H54 (cell line): ENCODE data around the gene PNPO.
A peak's percentile ranks its signal among the peaks of the same experiment; 100 is the strongest.

Experiments
- DNase-seq: peaks from one replicate; pipeline ENCODE4 v3.0.0; 2011; ENCODE audit warnings: low spot score, mixed read lengths; ENCODE audit not compliant: insufficient read length
- FAIRE-seq: peaks from 3 replicates; lab custom pipeline; 2011; peaks lifted over from hg19 to GRCh38; lab: Jason Lieb, UNC
- POLR2A ChIP-seq: IDR thresholded peaks from 2 replicates; pipeline ENCODE4 v1.6.1; 2011; ENCODE audit warnings: low read depth, mild to moderate bottlenecking, low read length

PNPO gene

GRCh38 chr17:47966079-47966519, 24.7 kb downstream of the PNPO start:
- DNase-seq (no peak), FAIRE-seq (no peak)
- no peak for TF ChIP-seq POLR2A

DNA sequence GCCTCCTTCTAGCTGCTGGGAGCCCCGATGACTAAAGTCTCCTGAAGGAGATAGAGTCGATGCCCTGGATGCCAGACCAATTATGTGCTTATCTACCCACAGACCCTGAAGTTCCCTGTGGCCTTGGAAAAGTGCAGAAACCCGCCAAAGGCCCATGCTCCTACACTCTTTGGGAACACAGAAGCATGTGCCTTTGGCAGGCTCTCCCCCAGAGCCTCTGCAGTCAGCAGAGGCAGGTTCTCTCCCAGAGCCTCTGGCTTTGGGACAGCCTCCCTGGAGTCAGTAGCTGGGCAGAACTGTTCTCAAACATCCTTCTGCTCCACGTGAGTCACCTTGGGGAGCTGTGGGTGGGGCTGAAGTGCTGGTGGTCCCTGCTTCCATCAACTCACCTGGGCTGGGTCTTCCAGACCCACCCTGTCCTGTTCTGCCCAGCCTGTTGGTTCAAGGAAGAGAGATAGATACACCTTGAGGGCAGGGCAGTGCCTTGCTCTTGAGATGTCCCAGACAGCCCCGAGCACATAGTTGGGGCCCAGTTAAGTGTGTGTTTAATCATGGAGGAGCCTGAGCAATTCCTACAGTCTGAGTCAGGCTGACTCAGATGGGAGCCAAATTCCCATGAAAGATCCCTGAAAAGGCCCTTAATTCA, 26.4 kb downstream of the PNPO start:
- FAIRE-seq (no peak), DNase-seq (peak; percentile 84)
- TF ChIP-seq POLR2A = no peak

DNA sequence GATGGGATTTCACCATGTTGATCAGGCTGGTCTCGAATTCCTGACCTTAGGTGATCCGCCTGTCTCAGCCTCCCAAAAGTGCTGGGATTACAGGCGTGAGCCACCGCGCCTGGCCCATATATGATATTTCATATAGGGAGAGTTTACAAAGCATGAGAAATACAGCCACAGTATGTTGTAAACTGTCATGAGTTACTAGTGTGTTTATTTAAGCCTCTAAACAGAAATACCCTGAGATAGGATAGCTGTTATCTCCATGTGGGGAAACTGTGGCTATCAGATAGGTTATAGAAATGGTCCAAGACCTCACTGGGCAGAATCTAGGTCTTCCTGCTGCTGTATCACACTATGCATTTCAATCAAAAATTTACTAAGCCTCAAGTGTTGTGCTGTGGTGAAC, 27.5 kb downstream of the PNPO start:
- no peak for TF ChIP-seq POLR2A
- DNase-seq = no peak
- FAIRE-seq = no peak

DNA sequence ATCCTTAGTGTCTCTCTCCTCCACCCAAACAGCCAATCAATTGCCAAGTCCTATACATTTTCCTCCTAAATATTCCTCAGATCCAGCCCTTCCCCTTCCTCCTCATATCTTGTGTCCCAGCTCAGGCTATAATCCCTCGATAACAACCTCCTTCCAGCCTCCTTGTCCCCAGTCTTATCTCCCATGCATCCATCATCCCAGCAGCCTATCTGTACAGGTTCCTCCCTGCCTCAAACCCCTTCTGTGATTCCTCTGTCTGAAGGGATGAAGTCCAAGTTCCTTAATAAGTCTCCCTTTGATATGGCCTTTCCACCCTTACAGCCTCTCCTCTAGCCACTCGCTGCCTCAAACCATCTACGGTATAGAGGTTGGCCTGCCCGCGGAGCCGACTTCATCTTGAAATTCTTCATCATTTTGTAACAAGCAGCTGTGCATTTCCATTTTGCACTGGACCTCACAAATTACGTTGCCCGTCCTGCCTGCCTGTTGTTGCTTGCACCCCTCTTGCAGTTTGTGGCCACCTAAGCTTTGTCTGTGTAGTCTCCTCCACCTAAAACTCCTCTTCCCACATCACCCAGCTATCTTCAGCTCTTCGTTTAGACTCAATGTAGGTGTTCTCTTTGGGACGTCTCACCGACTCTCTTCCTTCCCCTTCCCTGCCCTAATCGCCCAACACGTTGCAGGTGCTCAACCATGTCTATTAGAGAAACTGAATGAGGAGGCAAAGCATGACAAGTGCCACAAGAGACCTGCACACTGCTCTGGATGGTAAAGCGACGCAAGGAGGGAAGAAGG, 28.8 kb downstream of the PNPO start:
- no peak for DNase-seq
- TF ChIP-seq POLR2A = 0 out of 2 replicates have a peak, but pooled peaks have one; percentile 8
- no peak for FAIRE-seq

DNA sequence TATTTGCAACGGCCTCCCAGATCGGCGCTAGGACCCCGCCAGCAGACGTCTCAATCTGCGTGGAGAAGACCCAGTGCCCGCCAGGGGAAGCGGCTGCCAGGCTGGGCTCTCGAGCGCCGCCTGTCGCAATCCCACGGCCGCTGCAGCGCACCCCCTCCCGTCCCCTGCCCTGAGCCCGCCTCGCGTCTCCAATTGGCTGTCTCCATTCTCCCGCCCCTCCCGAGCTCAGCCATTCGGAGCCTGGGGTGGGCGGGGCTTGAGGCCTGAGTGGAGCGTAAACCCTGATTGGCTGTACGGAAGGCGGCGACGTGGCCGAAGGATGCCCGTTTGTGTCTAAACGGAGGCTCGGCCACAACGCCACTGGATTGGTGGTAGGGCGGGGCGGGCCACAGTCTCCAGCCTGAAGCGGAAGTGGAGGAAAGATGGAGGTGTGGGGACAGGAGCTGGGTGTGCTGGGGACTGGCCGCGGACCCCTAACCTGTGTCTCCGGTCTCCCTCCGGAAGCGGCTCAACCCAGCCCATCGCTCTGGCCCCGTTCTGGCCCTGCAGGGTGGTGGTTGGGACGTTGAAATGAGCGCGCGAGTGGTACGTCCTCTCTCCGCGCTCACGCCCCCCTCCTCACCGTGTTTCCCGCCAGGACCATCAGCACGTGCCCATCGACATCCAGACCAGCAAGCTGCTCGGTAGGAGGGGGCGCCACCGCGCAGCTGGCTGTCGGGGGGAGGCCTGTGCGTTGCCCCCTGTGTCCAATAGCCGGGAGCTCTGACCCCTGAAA, 29.5 kb downstream of the PNPO start, which contains the start of gene CDK5RAP3:
TSS of gene CDK5RAP3 (plus strand) at position 389 of the 775 bp plus-strand sequence. CDS start at position 423, 34 bp downstream.
- peak; percentile 81 for TF ChIP-seq POLR2A
- FAIRE-seq (peak; percentile 79), DNase-seq (peak; percentile 96)

- DNase-seq (no peak), FAIRE-seq (no peak)
- TF ChIP-seq POLR2A = no peak
Measured at GRCh38 chr17:47973541-47973940, 32.2 kb downstream of the PNPO start.

DNA sequence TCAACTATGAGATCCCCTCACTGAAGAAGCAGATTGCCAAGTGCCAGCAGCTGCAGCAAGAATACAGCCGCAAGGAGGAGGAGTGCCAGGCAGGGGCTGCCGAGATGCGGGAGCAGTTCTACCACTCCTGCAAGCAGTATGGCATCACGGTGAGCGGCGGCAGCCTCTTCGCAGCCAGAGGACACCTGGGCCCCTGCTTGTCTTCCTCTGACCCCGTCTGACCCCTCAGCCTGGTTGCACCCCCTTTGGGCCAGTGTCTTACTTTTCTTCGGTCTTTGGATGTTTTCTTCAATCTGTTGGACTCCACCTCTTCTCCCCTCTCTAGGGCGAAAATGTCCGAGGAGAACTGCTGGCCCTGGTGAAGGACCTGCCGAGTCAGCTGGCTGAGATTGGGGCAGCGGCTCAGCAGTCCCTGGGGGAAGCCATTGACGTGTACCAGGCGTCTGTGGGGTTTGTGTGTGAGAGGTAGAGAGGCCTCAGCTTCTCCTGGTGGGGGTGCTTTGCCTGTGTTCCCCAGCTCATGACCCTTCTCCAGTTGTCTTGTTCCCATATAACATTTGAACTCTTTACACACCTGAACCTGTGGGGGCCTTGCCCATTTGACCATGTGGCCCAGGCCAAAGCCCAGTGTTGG, 33.9 kb downstream of the PNPO start:
- no peak for FAIRE-seq
- no peak for DNase-seq
- TF ChIP-seq POLR2A = no peak

GRCh38 chr17:47975823-47976205, 34.4 kb downstream of the PNPO start:
- FAIRE-seq (no peak), DNase-seq (no peak)
- TF ChIP-seq POLR2A = no peak

DNA sequence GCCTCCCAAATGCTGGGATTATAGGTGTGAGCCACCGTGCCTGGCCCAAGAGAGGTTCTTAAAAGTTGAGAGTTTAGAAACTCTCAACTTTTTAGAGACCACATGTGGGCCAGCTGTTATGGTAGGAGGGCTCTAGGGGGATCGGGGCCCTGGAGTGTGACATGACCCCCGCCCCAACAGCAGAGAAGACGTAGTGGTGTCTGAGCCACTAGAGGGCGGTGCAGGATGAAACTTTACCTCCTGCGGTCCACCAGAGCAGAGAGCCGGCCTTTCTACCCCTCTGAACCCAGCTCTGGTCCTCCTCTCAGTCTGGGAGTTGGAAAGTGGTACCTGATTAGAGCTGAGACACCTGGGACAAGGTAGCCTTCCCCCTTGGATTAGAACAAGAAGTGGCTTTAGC, 37.0 kb downstream of the PNPO start:
- TF ChIP-seq POLR2A = no peak
- no peak for FAIRE-seq
- DNase-seq = peak; percentile 66

DNA sequence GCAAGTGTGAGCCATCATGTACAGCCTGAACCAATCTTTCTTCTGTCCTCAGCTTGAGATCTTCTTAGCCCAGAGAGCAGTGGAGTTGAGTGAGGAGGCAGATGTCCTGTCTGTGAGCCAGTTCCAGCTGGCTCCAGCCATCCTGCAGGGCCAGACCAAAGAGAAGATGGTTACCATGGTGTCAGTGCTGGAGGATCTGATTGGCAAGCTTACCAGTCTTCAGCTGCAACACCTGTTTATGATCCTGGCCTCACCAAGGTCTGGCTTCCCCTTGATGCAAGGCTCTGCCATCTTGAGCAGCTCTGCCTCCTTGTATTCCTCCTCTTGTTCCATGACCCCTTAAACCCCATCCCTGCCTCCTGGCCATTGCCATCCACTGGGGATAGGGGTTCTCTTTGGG, 39.2 kb downstream of the PNPO start:
- FAIRE-seq = no peak
- TF ChIP-seq POLR2A = no peak

GRCh38 chr17:47981462-47981861, 40.1 kb downstream of the PNPO start:
- no peak for TF ChIP-seq POLR2A
- DNase-seq = no peak
- no peak for FAIRE-seq

More for the DNA sequence above, 39.2 kb downstream of the PNPO start:
- DNase-seq = no peak

DNA sequence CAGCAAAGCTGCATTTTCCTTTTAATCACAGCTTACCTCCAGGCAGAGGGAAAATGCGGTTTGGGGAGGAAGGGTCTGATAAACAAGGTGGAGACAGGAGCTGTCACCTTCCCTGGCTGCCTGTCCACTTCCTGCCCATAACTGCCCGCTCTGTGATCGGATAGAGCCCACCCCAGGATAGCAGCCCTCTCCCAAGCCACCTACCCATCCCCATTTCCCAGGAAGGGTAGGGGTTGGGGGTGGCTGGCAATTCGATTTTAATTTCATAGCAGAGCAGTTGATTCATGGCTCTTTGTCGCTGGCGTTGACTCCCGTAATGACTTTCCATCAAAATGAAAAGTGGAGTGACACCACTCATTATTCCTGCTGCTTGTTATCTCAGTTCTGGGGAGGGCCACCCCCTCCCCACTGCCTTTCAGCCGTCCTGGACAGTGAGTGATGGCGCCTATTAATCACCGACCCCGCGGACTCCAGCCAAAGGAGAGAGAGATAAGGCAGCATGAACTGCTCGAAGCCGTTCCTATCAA, 40.8 kb downstream of the PNPO start:
- FAIRE-seq (no peak), DNase-seq (no peak)
- TF ChIP-seq POLR2A = no peak
